BE2C (cell line): ENCODE data around the gene DUSP8.

Experiments
- DNase-seq: peaks from one replicate; pipeline ENCODE4 v3.0.0-alpha.2; 2020
- H3K27me3 ChIP-seq: fragments of 250-450 bp; sonication (Bioruptor Pico); 2 replicates; pipeline ENCODE4 v1.5.1; 2020; ENCODE audit warnings: mild to moderate bottlenecking
- H3K36me3 ChIP-seq: fragments of 250-450 bp; sonication (Bioruptor Pico); 2 replicates; pipeline ENCODE4 v1.5.1; 2020; ENCODE audit warnings: mild to moderate bottlenecking
- H3K4me1 ChIP-seq: fragments of 250-450 bp; sonication (Bioruptor Pico); 2 replicates; pipeline ENCODE4 v1.5.1; 2020
- H3K4me3 ChIP-seq: 2 replicates; pipeline ENCODE4 v1.5.1; 2011; ENCODE audit warnings: low read depth, low read length
- H3K9me3 ChIP-seq: fragments of 250-450 bp; sonication (Bioruptor Pico); 2 replicates; pipeline ENCODE4 v1.5.1; 2020
- CTCF ChIP-seq: IDR thresholded peaks from 2 replicates; pipeline ENCODE4 v1.5.1; 2012; ENCODE audit warnings: mild to moderate bottlenecking, low read depth, low read length

DUSP8 gene

DNA sequence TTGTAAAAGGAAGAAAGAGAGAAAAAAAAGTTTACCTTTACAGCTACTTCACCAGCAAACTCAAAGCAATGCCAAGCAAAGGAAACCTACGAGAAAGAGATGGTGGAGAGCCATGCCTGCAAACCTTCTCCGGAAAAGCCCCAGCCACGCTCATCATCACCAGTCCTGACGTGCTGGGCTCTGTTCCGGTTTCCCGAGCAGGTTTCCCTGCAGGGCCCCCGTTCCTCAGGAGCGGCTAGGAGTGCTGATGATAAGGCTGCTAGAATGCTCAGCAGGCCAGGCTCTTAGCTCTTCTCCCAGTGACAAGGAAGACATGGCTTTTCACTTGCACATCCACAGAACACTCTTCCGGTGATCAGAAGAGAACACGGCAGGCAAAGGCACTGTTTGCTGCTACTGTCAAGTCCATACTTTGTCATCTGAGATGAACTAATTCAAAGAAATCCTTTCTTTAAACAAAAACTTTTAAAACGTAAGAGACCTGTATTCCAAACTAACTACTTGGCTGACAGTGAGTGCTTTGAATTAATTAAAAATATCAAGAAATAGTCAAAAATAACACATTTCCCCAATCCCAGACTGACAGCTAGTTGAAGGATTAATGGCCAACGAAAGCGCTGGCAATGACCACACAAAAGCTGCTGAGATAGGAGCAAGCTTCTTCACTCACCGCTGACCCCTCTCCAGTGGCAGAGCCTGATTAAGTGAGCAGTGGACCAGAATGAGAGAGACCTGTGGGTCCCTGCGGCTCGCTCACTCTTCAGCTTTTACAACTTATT, 35.8 kb downstream of the DUSP8 start:
- Histone ChIP-seq H3K27me3 (no peaks in the 10 kb centered on the region), H3K4me3 (no peak overlapping the region), H3K4me1 (peaks cover 5% of the 10 kb centered on the region; the same call in 1 of the 2 replicates), H3K36me3 (no peaks in the 10 kb centered on the region), H3K9me3 (no peaks in the 10 kb centered on the region)
- no peak for DNase-seq
- TF ChIP-seq CTCF: no peak

DNA sequence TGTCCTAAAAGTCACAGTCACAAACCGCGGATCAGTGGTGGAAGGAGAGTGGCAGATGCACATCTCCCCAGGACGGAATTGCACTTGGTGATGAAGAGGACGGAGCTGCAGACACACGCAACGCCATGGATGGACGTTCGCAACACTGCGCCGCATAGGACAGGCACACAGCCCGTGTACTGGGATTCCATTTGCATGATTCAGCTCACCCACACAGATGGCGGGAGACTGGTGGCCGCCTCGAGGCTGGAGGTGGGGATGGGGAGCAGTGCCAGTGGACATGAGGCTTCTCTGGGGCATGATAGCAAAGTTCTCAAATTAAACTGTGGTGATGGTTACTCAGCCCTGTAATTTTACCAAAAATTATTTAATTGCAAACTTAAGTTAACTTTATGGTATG, 37.4 kb downstream of the DUSP8 start:
- no peak for DNase-seq
- no peaks in the 10 kb centered on the region for H3K27me3 ChIP-seq
- TF ChIP-seq CTCF: no peak
- no peak overlapping the region for H3K4me3 ChIP-seq
- no peaks in the 10 kb centered on the region for H3K9me3 ChIP-seq
- H3K36me3 ChIP-seq: no peaks in the 10 kb centered on the region
- peaks cover 5% of the 10 kb centered on the region; the same call in 1 of the 2 replicates for H3K4me1 ChIP-seq

GRCh38 chr11:1534171-1534570, 37.9 kb downstream of the DUSP8 start:
- H3K27me3 ChIP-seq: no peaks in the 10 kb centered on the region

GRCh38 chr11:1533342-1533725, 38.7 kb downstream of the DUSP8 start:
- TF ChIP-seq CTCF: no peak

More at GRCh38 chr11:1534171-1534570, 37.9 kb downstream of the DUSP8 start:
- no peak overlapping the region for H3K4me3 ChIP-seq
- peaks cover 5% of the 10 kb centered on the region; the same call in 1 of the 2 replicates for H3K4me1 ChIP-seq
- no peak for DNase-seq
- TF ChIP-seq CTCF: no peak
- no peaks in the 10 kb centered on the region for H3K9me3 ChIP-seq
- no peaks in the 10 kb centered on the region for H3K36me3 ChIP-seq

DNA sequence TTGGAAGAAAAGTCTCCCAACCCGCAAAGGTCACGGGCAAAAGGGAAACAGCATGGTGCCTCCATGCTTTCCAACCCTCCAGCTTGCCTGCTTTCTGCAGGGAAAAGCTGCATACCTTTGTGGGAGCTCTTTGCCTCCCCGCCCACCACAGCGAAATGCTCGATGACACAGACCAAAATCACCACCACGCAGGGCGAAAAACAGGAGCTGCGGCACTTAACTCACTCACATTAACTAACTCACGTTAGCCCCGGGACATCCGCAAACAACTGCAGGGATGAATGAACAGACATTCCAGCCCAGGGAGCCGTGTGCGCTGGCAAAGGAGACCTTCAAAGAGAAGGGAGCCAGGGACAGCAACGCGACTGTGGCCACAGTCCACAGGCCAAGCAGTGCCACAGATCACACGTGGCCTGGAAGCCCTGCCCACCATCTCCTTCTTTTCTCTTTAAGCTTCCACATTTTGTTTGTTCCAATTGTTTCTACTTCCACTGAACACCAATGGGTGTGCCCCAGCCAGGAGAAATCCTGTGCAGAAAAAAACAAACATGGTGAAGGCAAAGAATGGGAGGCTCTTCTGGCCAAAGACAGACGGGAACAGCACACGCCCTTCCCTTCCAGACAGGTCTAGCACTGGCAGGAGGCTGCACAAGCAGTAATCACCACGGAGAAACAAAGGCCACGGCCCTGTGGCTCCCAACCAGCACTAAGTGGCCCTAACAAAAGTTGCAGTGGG, 39.3 kb downstream of the DUSP8 start:
- DNase-seq: no peak
- Histone ChIP-seq H3K36me3 (no peaks in the 10 kb centered on the region), H3K9me3 (no peaks in the 10 kb centered on the region), H3K4me3 (no peak overlapping the region), H3K27me3 (no peaks in the 10 kb centered on the region), H3K4me1 (peaks cover 5% of the 10 kb centered on the region; the same call in 1 of the 2 replicates)
- TF ChIP-seq CTCF: no peak

More at GRCh38 chr11:1533342-1533725, 38.7 kb downstream of the DUSP8 start:
- H3K36me3 ChIP-seq: no peaks in the 10 kb centered on the region
- H3K4me3 ChIP-seq: no peak overlapping the region
- no peak for DNase-seq
- no peaks in the 10 kb centered on the region for H3K27me3 ChIP-seq
- H3K9me3 ChIP-seq: no peaks in the 10 kb centered on the region
- H3K4me1 ChIP-seq: peaks cover 5% of the 10 kb centered on the region; the same call in 1 of the 2 replicates
